HG03095 (cell line): ENCODE results near the gene E2F8.

Experiments
- ATAC-seq: cut with Tn5 transposase; IDR thresholded peaks from one replicate; pipeline ENCODE4 v1.9.1; 2021; ENCODE audit warnings: moderate library complexity; ENCODE audit not compliant: unreplicated experiment

E2F8 gene

DNA sequence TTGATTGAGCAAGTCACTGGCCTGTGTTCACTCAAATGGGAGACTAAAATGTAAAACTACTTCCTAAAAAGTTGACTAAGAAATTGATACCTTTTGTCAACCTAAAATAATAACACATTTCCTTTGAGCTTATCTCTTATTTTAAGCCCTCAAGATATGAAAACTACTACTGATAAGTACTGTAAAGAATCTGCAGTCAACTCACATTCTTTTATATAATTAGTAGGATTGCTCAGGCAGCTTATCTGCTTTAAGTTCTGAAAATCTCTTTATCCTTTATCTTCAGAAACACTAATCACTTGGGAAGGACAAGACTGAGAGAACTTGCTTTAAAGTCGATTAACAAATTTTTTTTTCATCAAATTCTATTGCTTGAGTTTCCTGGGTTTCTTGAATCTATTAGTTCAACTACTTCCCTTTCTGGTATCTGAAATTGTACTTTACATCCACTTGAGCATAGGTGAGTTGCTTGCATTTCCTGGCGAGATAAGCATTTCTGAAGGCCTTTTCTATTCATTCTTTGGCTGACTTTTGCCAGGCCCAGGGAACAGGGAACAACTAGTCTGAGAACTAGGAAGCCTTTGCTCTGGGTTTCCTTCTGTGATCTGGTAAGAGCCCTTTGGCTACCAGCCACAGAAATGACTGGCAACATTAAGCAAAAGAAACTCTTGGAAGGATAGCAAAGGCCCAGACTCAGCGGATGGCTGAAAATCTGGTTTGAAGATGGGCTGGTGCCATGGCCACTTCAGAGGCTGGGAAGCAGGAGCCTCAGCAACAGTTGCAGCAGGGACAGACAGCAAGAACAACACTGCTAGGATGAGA, 19.6 kb downstream of the E2F8 start:
- ATAC-seq: no peak

DNA sequence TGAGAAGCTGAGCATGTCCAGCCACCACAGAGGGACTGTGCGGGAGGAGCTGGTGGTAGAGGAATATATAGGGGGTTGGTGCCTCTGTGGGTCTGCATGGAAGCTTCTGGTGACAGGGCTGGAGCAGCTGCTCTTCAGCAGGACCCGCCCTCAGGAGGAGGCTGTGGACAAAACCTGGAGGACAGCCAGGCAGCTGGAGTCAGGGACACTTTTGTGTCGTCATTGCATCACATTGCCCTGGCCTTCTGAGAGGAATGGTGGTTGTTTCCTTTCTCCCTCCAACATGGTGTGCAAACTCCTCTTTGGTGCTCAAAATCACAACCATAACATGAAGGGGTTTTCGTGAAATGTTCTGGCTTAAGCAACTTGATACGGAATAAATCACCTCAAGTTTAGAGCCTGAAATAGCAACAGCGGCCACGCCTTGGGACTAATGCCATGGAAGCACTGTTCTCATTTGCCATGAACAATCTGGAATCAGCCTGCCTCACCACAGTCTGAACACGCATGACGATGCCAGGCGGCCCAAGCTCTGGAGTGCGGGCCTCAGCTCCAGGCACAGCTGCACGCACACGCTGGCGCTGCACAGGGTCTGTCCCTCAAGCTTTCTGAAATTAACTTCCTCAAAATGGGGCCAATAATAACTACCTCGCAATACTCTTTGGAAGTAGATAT, 21.8 kb downstream of the E2F8 start:
- no peak for ATAC-seq

DNA sequence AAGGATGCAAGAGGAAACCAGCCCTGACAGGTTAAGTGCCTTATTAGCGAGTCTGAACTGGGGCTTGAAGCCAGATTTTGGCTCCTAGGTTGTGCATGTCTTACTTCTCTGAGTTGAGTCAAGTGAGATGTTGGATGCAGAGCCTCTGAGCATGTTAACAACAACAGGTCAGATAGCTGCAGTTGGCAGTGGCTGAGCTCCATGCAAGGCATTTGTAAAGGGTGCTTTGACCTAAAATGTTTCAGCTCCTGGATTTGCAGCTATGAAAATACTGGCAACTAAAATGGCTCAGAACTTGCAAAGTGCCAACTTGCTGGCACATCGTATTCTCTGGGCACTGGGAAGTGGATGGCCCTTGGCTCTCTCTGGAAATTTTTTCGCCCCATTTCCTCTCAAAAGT, 22.5 kb downstream of the E2F8 start:
- no peak for ATAC-seq

DNA sequence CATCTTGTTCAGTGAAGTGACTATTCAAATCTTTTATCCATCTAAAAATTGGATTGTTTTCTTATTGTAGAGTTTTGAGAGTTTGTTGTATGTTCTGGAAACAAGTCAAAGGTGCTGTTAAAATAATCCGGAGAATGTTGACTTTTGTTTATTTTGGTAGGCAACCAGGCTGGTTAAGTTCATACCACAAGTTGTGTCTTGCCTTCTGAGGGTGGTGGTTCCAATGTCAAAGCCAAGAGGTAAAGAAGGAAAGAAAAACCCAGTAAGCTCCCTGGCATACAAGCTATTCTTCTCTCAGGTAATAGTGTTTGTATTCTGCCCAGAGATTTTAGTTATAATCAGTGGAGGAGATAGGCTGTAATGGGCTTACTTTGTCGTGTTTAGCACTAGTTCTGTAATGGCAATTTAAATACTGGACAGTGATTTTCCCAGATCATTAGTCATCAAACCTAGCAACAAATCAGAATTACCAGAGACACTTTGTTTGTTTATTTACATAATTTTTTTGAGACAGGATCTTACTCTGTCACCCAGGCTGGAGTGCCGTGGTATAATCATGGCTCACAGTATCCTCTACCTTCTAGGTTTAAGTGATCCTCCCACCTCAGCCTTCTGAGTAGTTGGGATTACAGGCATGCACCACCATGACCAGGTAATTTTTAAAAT, 23.9 kb downstream of the E2F8 start:
- no peak for ATAC-seq

DNA sequence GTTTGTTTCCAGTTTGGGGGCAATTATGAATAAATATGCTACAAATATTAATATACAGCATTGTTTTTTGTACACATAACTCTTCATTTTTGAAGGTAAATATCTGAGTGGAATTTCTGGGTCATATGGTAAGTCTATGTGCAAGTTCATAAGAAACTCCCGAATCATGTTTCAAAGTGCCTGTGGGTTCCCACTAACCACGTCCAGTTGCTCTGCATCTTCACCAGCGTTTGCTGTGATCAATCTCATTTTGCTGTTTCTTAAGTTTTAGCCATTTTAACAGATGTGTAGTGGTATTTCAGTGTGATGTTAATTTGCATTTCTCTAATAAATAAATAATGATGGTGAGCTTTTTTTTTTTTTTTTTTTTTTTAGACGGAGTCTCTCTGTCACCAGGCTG, 24.7 kb downstream of the E2F8 start:
- ATAC-seq: no peak

DNA sequence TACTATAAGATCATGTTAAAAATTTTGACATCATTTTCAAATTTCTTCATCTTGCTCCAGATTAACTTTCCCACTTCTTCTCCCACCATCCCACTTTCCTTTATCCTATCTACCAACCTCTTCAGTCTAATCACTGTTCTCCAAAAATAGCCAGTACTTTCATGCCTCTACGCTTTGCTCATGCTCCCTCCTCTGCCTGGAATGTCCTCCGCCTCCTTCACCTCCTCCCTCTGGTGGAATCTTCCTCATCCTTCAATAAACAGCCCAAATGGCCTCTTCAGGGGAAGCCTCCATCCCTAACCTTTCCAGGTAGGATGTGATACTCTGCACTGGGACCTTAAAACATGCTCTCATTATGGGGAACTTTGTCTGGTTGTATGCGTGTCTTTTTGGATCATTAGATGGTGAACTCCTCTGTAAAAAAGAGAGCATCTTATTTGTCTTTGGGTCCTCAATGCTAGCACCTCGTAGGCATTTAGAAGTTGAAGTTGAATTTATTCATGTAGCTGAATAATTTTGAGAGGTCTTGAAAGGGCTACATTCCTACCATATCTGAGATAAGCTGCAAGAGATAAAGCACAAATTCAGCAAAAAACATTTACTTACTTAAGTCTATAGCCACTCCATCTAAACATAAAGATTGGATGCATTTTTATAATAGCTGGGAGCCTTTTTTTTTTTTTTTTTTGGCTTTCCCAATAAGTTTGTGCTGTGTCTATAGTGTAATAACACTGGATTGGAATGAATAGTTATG, 31.0 kb downstream of the E2F8 start:
- ATAC-seq: no peak

DNA sequence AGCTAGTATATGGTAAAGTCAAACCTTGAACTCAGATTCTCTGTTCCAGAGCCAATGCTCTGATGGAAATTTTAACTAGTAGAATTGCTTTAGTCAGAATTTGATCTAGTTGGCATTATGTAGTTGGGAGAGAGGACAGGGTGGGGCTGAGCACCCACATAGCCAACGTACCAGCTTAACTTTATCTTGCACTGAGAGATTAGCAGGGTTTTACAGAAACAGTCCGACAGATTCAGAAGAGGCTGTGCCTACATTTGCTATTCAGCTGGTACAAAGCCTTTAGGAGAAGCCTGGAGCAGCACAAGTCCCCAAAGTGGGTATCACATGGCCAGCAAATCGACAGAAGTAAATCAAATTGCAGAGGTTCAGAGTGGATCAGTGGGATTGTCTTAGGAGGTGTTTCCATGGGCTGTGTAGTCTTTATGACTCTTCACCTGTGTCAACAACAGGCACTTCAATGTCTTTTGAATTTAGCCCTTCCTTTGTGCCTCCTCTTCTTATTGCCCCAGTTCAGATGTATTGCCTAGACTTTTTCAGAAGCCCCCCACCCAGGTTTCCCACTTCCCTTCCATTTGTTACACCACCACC, 31.7 kb downstream of the E2F8 start:
- ATAC-seq: no peak

DNA sequence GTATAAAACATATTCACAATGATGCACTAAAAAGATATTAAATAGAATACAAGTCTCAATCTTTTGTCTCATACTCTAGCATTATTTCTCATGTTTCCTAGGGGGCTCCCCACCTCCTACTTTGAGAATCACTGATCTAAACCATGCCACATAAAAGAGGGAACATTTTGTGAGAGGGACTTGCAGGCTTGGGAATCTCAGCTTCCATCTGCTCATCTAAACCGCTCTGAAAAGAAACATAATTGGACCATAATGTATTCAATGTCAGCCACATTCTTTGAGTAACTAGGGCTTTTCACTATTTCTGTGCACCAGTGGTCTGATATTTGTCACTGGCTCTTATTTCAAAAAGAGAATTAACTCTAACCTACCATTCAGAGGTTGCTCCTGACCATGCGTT, 32.6 kb downstream of the E2F8 start:
- no peak for ATAC-seq

DNA sequence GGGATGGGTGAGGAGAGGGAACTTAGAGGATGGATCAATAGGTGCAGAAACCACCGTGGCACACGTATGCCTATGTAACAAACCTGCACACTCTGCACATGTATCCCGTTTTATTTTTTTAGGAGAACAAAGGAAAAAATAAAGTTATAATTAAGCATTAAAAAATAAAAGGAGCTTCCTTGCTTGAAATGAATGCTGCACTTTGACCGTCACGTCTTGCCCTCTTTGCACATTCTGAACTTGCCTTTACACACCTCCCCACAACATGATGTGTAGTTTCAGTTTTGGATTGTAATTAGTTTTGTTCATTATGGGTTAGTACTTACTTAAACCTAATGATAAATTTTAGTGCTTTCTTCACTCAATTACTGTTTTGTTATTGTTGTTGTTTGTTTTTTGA, 35.9 kb downstream of the E2F8 start:
- no peak for ATAC-seq

DNA sequence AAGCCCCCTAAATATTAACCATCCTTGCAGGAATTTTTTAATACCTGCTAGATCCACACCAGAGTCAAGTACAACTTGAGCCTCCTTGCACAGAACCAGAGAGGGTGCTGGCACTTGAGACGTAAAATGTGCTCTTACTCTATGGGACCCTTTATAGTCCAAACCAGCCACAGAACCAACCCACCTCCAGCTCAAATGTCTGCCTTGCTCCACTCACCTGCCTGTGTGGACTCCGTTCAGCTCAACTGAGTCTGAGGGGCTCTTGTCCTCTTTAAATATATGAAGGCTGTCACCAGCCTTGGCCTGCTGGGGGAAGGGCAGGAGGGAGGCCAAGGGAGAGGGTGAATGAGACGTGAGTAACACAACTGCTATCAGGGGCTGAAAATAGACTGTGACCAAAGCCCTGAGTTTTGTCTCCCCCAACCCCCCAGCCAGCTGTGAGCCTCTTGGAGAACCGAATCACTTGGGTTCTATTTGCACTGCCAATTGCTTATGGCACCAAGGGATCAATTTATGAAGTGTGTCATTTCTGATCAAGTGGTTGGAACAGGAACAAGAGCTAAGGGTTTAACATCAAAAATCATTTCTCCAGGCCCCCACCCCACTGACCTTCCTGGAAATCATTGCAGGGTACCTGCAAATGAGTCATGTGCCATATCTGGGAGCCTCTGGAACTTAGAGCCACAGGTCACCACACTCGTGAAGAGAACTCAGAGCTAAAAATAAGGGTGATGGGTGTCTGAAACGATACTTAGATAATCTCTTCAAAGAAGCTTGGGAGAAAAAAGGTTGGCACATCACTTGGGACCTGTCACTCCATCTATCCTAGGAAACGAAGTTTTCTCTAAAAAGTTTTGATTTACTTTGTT, 38.8 kb downstream of the E2F8 start, which contains the start of gene CSRP3:
CSRP3 (minus strand) TSS at position 247 of the 869 bp plus-strand sequence. CDS start 9,535 bp downstream, outside the sequence.
- no peak for ATAC-seq

DNA sequence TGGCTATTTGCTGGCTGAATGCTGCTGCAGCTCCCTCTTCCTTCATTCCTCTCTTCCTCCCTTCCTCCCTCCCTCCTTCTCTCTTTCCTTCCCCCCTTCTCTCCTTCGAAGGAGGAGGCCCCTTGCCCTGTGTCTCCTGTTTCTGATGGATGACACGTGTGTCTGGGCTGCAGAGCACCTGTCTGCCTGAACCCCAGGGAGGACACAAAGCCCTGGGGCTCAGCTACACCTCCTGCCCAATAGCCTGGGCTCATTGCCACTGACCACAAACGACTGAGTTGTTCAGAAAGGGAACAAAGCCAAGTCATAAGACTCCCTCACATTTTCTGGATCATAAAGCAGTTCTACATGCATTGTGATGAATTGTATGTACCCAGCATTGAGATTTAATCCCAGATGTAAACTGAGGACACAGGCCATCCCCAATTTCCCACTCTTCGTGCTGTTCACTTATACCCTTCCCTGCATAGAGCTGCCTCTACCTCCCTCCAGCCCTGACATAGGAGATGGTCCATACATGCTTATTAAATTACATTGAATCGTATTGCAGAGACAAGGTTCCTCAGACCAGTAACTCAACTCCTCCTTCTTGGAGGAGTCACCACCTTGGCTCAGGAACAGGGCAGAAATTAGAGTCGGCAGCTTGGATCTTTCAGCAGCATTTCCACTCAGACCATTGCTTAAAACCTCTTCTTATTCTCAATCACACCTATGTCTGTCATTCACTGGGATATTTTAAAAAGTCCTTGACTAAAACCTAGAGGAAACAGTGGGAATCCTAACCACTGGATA, 40.1 kb downstream of the E2F8 start:
- ATAC-seq: no peak

DNA sequence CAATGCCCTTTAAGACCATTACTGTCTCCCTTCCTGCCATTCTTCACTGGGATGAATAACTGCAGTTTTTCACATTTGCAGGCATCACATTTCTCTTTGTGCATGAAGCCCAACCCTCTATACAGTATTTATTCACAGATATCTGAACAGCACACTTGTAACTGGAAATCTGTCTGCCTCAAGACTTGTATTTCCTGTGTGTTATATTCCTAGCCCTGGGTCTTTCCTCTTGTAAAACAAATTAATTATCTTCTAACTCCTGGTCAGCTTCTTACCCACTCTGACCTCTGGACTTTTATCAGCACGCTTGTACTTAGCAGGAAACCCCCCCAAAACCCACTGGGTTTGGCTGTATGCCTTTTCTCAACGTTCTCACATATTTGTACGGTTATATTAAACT, 41.0 kb downstream of the E2F8 start:
- no peak for ATAC-seq

DNA sequence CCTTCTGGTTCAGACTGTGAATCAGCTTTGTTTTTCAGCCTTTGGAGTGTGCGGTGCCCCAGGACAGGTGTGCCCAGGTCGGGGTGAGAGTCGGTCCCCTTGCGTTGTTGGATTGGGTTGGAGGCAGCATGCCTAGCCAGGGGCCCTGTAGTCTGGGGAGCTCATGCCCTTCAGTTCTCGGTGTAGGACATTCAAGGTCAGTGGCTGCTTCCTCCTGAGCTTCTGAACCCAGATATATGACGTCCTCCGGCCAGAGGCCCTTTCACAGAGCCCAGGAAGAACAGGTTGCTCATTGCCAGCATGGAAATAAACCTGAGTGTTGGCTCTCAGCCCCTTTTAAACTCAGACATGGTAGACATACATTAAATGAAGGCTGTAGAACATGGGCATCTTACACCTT, 41.7 kb downstream of the E2F8 start:
- ATAC-seq: no peak

DNA sequence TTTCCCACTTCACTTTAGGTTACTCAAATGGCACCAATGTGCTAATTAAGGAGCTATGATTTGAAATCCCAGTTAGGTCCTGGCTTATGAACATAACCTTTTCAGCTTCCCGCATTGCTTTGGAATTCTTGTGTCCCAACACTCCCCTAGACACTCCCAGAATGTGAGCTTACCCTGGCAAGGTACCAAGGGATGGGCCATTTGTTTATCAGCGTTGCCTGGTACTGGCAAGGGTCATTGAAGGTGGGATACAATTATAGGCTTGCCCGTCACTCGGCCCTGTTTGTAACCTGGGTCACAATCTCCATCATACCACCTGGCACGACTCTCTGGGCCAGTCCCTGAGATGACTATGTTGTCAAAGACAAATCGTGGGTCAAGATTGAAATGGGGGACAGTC, 44.3 kb downstream of the E2F8 start:
- no peak for ATAC-seq

DNA sequence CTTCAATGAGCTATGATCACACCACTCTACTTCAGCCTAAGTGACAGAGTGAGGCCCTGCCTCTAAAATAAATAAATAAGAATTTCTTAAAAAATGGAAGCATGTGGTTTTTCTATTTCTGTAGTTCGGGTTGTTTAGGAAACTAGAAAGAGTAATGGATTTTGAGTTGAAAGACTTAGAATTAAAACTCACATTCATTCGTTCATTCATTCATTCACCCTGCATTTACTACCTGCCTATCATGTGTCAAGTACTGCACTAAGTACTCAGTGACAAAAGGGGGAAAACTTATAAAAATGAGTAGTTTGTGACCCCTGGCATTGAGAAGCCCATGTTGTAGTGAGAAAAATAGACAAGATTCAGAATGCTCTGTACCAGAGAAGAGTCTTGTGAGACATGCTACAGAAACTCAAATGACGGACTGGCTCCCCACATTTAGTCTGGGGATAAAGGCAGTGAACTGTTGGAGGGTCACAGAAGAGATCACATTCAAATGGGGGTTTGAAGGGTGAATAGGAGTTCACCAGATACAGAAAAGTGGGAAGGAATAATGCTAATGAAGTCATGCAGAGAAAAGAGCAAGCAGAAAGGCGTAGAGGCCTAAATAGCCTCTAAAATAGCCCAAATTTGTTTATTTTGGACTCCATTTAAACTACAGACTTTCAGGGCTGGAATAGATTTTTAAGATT, 46.0 kb downstream of the E2F8 start:
- no peak for ATAC-seq

DNA sequence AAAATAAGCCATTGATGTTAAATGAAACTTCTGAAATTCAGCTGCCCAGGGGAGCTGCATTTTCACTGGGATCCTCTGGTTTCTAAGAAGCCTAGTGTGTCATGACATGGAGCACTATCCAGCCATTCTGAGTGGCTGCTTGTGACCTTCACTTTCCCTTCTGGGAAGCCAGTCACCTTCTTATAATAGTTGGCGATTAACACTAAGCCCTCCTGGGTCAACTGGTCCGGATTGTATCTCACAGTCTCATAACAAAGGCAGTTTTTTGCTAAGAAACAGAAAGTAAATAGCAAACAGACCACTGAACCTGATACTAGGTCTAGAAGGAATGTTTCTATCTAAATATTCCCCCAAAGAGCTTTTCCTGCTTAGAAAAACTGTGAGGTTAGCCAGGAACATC, 46.8 kb downstream of the E2F8 start:
- no peak for ATAC-seq

DNA sequence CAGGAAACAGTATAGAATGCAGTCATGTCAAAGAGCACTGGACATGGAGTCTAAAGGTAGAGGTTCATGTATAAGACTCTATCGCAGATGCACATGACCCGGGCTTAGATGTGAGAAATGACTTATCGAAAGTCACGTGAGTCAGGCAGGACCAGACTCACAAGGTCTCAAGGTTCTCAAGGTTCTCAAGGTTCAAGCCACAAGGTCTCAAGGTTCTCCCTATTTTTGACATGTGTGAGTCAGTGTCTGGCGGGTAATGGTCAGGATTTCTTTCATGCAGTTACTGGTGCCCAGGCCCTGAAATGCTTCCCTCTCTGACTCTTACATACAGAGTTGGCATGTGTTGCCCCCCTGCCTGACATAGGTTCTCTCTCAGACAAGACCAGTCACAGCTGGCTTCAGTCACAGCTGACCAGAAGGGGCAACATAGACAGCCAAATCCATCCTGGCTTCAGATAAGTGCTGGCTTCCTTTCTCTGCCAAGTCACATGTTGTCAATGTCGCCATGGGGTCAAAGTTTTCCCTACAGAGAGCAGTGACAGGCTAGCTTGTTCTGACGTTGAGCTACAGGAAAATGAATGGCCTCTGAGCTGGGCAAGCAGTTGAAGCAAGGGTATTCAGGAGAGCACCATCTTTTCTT, 49.1 kb downstream of the E2F8 start:
- no peak for ATAC-seq

DNA sequence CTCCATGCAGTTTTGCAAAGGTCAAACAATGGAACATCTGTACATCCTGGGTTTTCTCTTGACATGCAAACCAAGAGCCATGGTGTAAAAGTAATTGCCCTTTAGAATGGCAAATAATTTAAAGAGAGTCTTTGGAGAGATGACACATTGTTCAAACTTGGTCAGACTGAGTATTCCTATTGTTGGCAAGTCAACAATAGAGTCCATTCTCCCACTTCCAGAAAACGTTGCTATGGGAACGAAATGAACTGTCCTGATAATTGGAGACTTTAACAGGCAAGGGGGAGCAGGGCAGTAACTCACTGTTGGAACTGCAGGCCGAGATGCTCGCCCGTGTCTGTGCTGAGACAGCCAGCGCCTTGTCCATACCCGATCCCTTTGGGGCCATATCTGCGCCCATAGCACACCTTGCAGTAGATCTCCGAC, 52.9 kb downstream of the E2F8 start:
- ATAC-seq: no peak
